GM21723 (cell line): ENCODE measurements around the gene CERS5.

Experiments used
- ATAC-seq: cut with Tn5 transposase; IDR thresholded peaks from one replicate; pipeline ENCODE4 v1.9.1; 2021; ENCODE audit warnings: mild to moderate bottlenecking, moderate library complexity; ENCODE audit not compliant: unreplicated experiment

The CERS5 gene

DNA sequence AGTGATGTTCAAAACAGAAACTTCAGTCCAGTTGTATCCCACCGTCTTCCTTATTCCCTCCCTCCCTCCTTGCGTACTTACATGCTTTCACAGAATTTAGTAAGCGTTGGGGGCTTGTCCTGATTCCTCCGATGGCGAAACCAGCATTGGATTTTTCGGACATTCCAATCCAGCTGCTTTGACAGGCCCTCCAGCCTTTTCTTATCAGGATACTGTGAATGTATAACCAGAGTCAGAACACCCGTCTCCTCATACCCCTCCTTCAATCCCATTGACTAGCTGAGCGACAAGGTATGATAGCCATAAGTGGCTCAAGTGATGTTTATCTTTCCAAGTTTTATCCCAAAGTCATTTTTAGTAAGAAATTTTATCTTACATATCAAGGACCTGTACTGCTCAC, 24.2 kb downstream of the CERS5 start:
- ATAC-seq, result no peak

DNA sequence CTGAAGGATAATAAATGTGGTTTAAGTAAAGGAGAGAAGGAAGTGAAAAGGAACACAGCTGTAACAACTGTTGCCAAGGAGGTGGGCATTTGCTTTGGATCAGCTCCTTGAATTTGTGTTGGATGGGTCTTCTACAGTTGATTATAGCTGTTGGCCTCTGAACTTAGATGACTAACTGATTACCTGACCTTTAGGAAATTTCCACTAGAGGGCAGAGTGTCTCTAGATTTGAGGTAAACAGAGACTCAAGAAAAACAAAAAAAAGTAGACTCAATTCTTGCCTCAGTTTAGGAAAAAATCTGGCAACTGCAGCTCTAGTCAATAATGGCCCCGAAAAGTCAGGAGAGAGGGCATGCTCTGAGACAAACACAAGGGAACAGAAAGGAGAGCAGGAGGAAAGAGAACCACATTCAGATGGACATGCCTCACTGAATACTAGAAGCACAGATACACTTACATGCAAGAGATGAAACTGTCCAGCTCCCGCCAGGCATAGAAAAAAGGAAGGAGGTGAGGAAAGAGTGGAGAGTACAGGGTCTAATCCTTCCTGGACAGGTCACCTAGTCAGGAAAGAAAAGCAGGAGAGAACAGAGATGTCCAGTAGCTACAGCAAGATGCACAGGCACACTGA, 34.5 kb downstream of the CERS5 start:
- ATAC-seq, result no peak

DNA sequence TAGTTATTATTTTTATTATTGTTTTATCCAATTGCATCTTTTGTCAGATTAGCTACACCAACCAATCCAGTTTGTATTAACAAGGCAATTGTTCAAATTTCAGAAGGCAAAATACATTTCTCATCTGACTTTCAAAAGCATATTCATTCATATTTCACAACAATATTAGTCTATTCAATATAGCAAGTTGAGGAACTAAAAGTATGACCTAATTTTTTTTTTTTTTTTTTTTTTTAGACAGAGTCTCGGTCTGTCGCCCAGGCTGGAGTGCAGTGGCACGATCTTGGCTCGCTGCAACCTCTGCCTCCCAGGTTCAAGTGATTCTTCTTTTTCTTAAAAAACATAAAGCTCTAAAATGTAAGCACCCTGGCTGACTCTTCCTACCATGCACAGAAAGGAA, 37.9 kb downstream of the CERS5 start:
- no peak for ATAC-seq

DNA sequence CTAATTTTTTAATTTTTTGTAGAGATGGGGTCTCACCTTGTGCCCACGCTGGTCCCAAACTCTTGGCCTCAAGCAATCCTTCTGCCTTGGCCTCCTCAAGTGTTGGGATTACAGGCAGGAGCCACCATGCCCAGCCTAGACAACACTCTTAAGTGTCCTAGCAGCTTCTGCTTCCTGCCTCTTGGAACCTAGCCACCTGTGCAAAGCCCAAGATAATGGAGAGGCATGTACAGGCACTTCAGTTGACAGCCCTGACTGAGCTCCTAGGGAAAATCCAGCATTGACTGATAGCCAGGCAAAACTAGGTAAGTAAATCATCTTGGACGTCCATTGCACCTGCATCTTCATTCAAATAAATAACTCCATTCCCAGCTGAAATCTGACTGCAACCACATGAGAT, 39.6 kb downstream of the CERS5 start:
- ATAC-seq, result no peak

DNA sequence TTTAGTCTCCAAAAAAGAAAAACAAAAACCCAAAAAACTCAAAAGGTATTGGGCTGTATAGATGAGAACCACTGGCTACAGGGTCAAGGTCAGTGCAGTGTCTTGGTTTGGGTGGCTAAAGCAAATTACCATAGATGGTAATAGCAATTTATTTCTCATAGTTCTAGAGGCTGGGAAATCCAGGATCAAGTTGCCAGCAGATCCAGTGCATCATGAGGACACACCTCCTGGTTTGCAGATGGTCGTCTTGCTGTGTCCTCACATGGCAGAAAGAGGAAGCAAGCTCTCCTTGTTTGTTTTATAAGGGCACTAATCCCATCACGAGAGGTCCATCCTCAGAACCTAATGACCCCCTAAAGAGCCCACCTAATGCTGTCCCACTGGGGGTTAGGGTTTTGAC, 44.0 kb downstream of the CERS5 start:
- ATAC-seq, result no peak

DNA sequence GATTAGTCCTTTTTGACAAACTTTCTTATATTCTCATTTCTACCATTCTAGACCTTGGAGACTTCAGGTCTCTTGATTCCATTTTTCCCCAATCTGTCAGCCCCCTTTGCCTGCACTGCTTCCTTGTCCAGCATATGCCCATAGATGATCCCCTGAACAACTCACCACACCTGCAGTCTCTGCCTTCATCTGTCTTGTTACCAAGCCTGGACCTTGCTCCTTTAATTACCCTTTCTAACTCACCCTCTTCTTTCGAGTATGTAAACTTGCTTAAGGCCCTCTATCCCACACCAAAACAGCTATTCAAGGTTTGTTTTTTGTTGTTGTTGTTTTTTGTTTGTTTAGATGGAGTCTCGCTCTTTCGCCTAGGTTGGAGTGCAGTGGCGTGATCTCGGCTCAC, 45.5 kb downstream of the CERS5 start:
- no peak for ATAC-seq

DNA sequence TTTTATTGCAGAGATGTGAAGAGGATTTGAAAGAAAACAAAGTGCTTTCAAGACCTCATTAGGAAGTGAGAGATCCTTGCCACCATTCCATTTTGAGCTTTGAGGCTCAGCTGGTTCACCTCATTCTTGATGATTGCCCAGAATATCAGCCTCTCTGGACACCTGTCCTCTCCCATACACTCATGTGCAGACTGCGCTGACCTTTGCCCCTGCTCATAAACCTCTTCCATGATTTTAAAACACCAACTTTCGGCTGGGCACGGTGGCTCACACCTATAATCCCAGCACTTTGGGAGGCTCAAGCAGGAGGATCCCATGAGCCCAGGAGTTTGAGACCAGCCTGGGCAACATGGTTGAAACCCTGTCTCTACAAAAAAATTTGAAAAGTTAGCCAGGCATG, 46.2 kb downstream of the CERS5 start:
- no peak for ATAC-seq

DNA sequence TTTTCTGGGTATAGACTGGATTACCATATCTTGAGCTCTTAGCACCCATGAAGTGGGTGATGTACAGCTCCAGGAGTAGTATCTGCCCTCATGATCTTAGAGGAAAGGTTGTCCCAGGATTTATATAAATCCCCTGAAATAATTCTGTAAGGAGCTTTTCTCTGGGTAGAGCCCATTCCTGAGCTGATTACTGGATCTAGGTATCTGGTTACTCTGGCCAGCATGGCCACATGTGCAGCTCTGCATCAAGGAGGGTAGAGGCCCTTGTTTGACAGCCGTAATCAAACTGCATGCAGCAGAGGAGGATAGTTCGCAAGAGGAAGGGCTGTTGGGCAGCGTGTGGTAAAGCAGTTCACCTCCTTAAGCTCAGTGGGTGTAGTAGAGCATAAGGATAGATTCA, 46.6 kb downstream of the CERS5 start:
- ATAC-seq, result no peak

DNA sequence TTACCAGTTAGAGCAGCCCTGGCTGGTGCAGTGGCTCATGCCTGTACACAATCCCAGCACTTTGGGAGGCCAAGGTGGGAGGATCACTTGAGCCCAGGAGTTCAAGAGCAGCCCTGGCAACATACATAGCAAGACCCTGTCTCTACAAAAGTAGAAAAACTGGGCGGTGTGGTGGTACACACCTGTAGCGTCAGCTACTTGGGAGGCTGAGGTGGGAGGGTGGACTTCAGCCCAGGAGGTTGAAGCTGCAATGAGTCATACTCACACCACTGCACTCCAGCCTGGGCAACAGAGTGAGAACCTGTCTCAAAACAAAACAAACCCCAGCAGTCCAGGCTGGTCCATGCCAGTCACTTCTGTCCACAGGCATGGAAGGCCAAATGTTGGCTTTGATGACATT, 47.8 kb downstream of the CERS5 start:
- ATAC-seq, result no peak

DNA sequence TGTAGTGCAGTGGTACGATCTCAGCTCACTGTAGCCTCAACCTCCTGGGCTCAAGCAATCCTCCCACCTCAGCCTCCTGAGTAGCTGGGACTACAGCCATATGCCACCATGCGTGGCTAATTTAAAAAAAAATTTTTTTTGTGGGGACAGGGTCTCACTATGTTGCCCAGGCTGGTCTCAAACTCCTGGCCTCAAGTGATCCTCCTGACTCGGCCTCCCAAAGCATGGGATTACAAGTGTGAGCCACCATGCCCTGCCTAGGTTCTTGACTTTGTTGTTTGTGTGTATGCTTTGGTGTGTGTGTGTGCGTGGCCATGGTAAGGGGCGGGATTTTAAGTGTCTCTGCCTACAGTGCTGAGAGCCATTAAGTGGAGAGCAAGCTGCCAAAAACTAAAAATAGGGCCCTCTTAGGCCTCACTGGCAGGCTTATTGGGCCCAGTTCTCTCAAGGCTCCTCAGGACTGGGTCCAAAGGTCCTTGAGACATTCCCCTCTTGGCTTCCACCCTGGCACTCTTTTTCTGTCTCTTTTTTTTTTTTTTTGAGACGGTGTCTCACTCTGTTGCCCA, 50.0 kb downstream of the CERS5 start:
- ATAC-seq, result no peak

DNA sequence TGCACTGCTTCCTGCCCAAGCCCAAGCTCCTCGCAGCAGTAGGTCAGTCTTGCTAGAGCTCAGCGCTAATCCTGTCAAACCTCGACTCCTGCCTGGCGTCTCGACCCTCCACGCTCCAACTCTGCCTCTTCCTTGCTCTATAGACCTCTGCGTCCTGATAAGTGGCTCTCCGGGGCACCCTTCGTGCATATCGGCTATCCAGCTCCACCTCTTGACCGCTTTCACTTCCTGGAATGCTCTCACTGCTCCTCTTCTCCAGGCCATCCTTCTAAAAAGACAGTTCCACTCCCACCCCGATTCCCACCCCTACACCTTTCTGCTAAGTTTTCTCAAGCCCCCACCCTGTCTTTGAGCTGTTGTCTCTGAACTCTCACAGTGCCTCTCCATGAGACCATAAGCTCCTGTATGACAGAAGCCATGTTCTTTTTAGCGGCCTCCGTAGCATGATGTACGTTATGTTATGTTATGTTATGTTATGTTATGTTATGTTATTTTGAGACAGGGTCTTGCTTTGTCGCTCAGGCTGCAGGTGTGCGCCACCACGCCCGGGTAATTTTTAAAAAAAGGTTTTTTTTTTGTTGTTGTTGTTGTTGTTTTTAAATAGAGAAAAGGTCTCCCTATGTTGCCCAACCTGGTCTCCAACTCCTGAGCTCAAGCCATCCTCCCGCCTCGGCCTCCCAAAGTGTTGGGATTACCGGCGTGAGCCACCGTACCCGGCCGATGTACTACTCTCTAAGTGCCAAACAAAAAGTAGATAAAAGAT, 54.5 kb downstream of the CERS5 start:
- no peak for ATAC-seq

DNA sequence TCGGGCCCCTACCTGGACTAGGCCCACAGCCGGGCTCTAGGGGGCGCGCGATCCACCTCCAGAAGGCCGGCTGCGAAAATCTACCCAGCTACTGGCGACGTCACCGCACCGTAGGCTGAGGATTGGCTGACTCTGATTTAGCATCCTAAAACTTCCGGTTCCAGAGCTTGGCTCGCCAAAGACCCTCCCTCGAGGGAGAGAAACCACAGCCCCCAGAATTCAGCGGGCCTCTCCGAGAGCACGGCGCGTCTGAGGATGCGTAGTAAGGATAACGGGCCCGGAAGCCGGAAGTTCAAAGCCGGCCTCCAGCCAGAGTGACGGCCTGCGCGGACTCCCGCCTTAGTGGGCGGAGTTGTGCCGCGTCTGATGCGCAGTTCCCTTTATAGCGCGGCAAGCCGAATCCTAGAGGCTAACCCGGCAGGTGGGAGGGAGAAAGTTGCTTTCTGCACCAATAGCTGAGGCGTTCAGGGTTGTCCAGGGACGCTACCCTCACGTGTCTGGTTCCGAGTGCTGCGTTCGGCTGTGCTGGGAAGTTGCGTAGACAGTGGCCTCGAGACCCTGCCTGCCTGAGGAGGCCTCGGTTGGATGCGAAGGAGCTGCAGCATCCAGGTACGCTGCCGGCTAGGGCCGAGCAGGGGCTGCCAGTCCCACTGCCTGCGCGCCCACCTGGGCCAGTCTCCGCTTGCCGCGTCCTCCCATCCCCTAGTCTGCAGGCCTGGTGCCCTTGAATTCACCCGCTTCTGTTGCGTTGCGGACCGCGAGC, 55.3 kb downstream of the CERS5 start, which contains the start of gene COX14:
Gene COX14, plus strand, starts transcription at position 544 of the 763 bp plus-strand sequence. CDS start 7,808 bp downstream, outside the sequence.
- peak; percentile 72 for ATAC-seq

DNA sequence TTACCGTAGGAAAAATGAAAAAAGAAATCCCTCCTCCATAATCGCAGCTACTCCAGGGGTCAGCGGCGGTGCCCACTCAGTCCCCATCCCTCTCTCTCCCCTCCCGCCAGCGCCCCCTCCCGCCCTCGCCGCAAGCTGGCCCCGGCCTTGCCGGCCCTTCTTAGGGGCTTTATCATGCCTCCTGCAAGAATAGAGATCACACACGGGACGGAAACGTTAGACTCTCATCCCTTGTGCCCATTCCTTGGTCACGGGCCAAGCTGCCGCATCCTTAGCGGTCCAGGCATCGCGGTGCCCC, 55.8 kb downstream of the CERS5 start:
- ATAC-seq, result peak; percentile 7

DNA sequence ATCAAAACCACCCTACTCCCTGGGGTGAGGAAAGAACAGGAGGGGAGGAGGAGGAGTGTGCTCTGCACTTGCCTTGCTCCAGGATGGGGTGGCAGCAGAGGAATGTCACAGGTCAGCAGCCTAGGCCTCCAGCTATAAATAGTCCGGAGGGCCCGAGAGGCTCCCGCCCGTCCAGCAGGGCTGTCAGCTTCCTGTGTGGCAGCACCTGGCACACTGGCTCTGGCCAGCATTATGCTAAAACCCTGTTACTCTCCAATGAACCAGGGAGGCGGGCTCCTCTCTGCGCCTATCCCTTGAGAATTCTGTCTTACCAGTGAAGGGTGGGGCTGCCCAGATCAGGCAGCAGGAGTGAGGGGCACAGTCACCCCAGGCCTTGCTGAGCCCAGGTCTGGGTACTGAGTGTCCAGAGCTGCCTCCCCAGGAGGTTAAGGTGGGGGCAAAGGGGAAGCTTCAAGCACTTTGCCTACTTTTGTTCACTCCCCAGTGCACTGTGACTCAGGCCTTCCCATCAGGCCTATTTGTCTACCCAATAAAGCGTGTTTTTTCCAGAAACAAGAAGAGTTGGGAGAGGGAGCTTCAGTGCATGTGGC, 56.3 kb downstream of the CERS5 start:
- no peak for ATAC-seq

DNA sequence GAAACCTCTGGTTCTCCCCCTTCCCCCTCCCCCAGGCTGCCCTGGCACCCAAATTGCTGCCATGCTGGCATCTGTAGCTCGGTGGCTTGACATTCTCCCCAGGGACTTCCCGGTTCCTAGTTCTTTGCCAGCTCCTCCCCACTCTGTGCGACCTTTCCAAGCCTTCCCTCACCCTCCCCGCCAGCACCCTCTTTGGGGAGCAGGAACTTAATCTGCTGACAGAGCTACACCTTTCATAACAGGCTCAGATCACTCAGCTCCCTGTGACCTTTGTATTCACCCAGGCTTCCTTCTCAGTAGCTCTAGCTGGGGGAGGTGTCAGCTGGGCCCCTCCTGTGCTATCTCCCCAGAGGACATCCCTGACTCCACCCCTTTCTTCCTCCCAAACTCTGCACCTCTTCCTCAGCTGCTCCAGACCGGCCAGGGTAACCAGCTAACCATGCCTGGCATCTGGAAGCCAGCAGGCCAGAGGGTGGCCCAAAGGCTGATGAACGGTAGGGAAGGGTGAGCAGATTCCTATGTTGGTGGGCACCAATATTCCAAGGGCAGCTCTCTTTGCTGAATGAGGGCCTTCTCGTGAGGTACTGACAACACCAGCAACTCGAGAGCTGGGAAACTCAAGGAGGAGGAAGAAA, 56.9 kb downstream of the CERS5 start:
- ATAC-seq, result peak; percentile 15

DNA sequence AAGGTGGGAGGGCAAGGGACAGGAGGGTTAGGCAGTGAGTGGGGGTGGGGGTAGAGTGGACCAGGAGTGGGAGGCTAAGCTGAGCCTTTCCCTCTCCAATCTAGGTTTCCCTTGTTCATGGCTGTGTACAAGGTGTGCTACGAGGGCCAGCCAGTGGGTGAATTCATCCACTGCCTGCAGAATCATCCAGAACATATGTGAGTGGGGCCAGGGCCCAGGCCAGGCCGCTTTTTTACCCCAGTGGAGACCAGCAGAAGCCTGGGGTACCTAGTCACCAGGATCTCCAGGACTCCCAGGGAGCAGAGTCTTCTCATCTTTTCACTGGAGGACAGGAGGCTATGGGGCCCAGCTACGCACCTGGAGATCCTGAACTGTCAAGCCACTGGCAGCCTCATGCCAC, 57.9 kb downstream of the CERS5 start:
- ATAC-seq, result no peak

DNA sequence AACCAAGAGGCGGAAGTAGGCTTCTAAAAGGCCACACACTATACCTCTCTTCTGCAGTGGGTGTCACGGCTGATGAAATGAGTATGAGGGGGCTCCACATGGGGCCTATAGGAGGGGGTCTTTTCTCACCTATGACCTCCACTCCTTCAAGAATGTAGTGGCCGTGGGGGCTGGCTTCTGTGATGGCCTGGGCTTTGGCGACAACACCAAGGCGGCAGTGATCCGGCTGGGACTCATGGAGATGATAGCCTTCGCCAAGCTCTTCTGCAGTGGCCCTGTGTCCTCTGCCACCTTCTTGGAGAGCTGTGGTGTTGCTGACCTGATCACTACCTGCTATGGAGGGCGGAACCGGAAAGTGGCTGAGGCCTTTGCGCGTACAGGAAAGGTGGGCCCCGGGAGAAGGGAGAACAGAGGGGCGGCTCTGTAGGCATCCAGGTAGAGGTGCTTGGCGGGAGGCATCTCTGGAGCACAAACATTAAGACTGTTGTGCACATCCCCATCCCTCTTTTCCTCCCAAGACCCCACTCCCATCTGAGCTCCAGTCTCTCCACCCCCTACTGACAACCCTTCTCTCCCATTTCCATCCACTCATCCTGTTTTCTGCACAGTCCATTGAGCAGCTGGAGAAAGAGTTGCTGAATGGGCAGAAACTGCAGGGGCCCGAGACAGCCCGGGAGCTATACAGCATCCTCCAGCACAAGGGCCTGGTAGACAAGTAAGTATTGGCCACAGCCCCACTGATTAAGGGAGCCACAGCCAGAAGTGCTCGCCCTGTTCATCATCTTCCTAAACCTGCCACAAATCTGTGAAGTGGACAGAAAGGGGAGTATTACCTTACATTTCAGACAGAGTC, 59.5 kb downstream of the CERS5 start:
- no peak for ATAC-seq

DNA sequence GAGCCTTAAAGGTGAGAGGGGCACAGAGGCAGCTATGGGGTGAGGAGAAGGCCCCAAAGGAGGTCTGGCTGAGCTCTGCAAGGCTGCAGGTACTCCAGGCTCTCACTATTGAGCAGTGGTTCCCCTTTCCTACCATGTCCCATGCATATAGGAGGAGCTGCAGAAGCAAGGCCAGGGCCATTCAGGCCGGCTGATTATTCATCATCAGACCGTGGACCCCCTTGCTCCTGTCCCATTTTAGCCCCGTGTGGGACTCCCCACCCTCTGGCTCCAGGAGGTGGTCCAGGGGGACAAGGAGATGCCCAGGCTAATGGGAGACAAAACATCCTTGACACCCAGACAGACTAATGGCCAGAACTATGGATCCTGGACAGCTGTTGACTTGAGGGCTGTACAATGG, 60.3 kb downstream of the CERS5 start:
- no peak for ATAC-seq

DNA sequence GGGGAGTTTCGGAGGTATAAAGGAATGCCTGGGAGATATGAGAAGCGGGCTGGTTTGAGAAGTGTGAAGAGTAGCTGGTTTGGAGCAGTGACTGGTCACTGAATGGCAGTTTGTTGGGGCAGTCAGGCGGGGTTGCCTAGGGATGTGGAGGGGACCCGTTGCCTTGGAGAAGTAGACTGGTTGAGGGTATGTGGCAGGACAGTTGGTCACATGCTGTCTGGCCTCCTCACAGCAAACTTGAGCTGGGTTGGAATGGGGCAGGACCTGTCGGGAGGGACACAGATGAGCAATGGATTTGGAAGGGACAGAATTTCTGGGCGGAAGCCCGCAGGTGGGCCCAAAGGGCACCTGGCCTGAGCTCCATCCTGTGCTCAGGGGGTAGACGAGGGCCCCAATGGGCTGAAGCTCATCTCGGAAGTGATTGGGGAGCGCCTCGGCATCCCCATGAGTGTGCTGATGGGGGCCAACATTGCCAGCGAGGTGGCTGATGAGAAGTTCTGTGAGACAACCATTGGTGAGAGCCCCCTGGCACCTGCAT, 61.2 kb downstream of the CERS5 start:
- ATAC-seq, result no peak
